HEK293 (cell line): Measurements from ENCODE around the gene ARPC4.
A peak's percentile ranks its signal among the peaks of the same experiment; 100 is the strongest.
"Not testable (repeated sequence)": the region's sequence is repeated elsewhere in the genome, so short reads cannot be mapped to it uniquely, and the experiment has no call there.

ENCODE experiments used
- CTCF ChIA-PET: fragments of 350-600 bp; formaldehyde crosslinking; extraction: SDS; loops from one replicate; lab custom pipeline; 2021; ENCODE audit warnings: antibody characterized with exemption; lab: Yijun Ruan, JAX
- POLR2A ChIA-PET: fragments of 300-600 bp; formaldehyde crosslinking; extraction: SDS; loops from one replicate; lab custom pipeline; 2020; ENCODE audit warnings: antibody characterized with exemption, inconsistent platforms; lab: Yijun Ruan, JAX
- H3K27ac ChIP-seq: fragments of 200-500 bp; sonication (Bioruptor generic); 2 replicates; pipeline ENCODE4 v1.5.1; 2014; ENCODE audit warnings: low read depth, low read length, control low read depth, inconsistent platforms; ENCODE audit errors: extremely low read depth
- H3K36me3 ChIP-seq, 2 experiments: fragments of 200-500 bp in 1 of 2; sonication (Bioruptor generic) in 1 of 2; 1 replicate in 1 of 2; 2 replicates in 1 of 2; pipeline ENCODE4 v1.5.1; 2014 to 2017; ENCODE audit warnings: inconsistent platforms in 2 of 2, low read length in 2 of 2; ENCODE audit not compliant: control insufficient read depth in 2 of 2, insufficient read depth in 1 of 2
- H3K4me1 ChIP-seq: fragments of 200-500 bp; sonication (Bioruptor generic); 2 replicates; pipeline ENCODE4 v1.5.1; 2014; ENCODE audit warnings: mild to moderate bottlenecking, low read length, inconsistent platforms; ENCODE audit not compliant: control insufficient read depth, insufficient read depth
- H3K4me3 ChIP-seq: 2 replicates; pipeline ENCODE4 v1.5.1; 2011; ENCODE audit warnings: low read depth, mild to moderate bottlenecking, control low read depth, low read length, moderate library complexity
- H3K9me3 ChIP-seq: fragments of 200-500 bp; sonication (Bioruptor generic); 2 replicates; pipeline ENCODE4 v1.5.1; 2014; ENCODE audit warnings: low read depth, low read length, inconsistent platforms; ENCODE audit not compliant: control insufficient read depth, insufficient read depth
- CTCF ChIP-seq: fragments of 450-650 bp; formaldehyde crosslinking; IDR thresholded peaks from 2 replicates; pipeline ENCODE4 v1.5.1; 2016; ENCODE audit warnings: missing biosample characterization, missing genetic modification characterization
- INSM2 ChIP-seq: fragments of 450-650 bp; formaldehyde crosslinking; IDR thresholded peaks from 2 replicates; pipeline ENCODE4 v1.5.1; 2016; ENCODE audit warnings: missing biosample characterization, missing genetic modification characterization
- KLF1 ChIP-seq: fragments of 450-650 bp; formaldehyde crosslinking; IDR thresholded peaks from 2 replicates; pipeline ENCODE4 v1.5.1; 2016; ENCODE audit warnings: missing biosample characterization, missing genetic modification characterization
- KLF17 ChIP-seq: fragments of 450-650 bp; formaldehyde crosslinking; IDR thresholded peaks from 2 replicates; pipeline ENCODE4 v1.5.1; 2016; ENCODE audit warnings: missing biosample characterization, missing genetic modification characterization
- PRDM10 ChIP-seq: fragments of 450-650 bp; formaldehyde crosslinking; IDR thresholded peaks from 2 replicates; pipeline ENCODE4 v1.5.1; 2016; ENCODE audit warnings: missing biosample characterization, missing genetic modification characterization
- SCRT2 ChIP-seq: fragments of 450-650 bp; formaldehyde crosslinking; IDR thresholded peaks from 2 replicates; pipeline ENCODE4 v1.5.1; 2016; ENCODE audit warnings: missing biosample characterization, missing genetic modification characterization
- WT1 ChIP-seq: fragments of 450-650 bp; formaldehyde crosslinking; IDR thresholded peaks from 2 replicates; pipeline ENCODE4 v1.5.1; 2016; ENCODE audit warnings: missing biosample characterization, missing genetic modification characterization
- ZBTB7A ChIP-seq: fragments of 450-650 bp; formaldehyde crosslinking; IDR thresholded peaks from 2 replicates; pipeline ENCODE4 v1.5.1; 2016; ENCODE audit warnings: low read depth, missing biosample characterization, missing genetic modification characterization
- ZFHX2 ChIP-seq: fragments of 450-650 bp; formaldehyde crosslinking; conservative IDR thresholded peaks from 2 replicates; pipeline ENCODE4 v1.5.1; 2016; ENCODE audit warnings: missing biosample characterization, missing genetic modification characterization
- ZNF10 ChIP-seq: fragments of 450-650 bp; formaldehyde crosslinking; IDR thresholded peaks from 2 replicates; pipeline ENCODE4 v1.5.1; 2017; ENCODE audit warnings: missing biosample characterization, missing genetic modification characterization
- ZNF132 ChIP-seq: fragments of 450-650 bp; formaldehyde crosslinking; IDR thresholded peaks from 2 replicates; pipeline ENCODE4 v1.5.1; 2017; ENCODE audit warnings: missing biosample characterization, missing genetic modification characterization, borderline replicate concordance
- ZNF18 ChIP-seq: fragments of 450-650 bp; formaldehyde crosslinking; IDR thresholded peaks from 2 replicates; pipeline ENCODE4 v1.5.1; 2016; ENCODE audit warnings: missing biosample characterization, missing genetic modification characterization
- ZNF473 ChIP-seq: fragments of 450-650 bp; formaldehyde crosslinking; IDR thresholded peaks from 2 replicates; pipeline ENCODE4 v1.5.1; 2017; ENCODE audit warnings: missing biosample characterization, missing genetic modification characterization
- ZNF548 ChIP-seq: fragments of 450-650 bp; formaldehyde crosslinking; IDR thresholded peaks from 2 replicates; pipeline ENCODE4 v1.5.1; 2016; ENCODE audit warnings: missing biosample characterization, missing genetic modification characterization

ARPC4 gene

GRCh38 chr3:9852528-9852927 is 59.6 kb downstream of the ARPC4 start:
- no peak for TF ChIP-seq ZNF473 (tag by site-specific recombination)
- no peak for TF ChIP-seq ZBTB7A
- TF ChIP-seq ZNF10 (tag by site-specific recombination) = no peak
- no peak for TF ChIP-seq ZNF548 (tag by site-specific recombination)
- TF ChIP-seq ZFHX2 (tag by site-specific recombination) = no peak
- TF ChIP-seq ZNF132 (tag by site-specific recombination) = no peak
- no peak for TF ChIP-seq ZNF18 (tag by site-specific recombination)
- no peak for TF ChIP-seq CTCF (tag by site-specific recombination)
- Histone ChIP-seq H3K36me3 (no peaks in the 10 kb centered on the region), H3K4me1 (no peaks in the 10 kb centered on the region), H3K9me3 (no peaks in the 10 kb centered on the region), H3K27ac (no peak overlapping the region), H3K4me3 (no peak overlapping the region)
- CTCF ChIA-PET = no interaction called here
- POLR2A ChIA-PET = no interaction called here

- TF ChIP-seq WT1 (tag by site-specific recombination) (peak; percentile 80), SCRT2 (tag by site-specific recombination) (0 out of 2 replicates have a peak, but pooled peaks have one; percentile 13), KLF17 (tag by site-specific recombination) (0 out of 2 replicates have a peak, but pooled peaks have one; percentile 49), KLF1 (tag by site-specific recombination) (0 out of 2 replicates have a peak, but pooled peaks have one; percentile 24)
- CTCF ChIA-PET = interaction anchor here (0.7 to 1.2 kb wide), 2 partner anchors 59 to 92 kb away, joined by 3 to 4 read pairs; no protein-coding TSS in a partner anchor
- POLR2A ChIA-PET, H3K4me3 ChIP-seq, H3K9me3 ChIP-seq, H3K4me1 ChIP-seq, H3K36me3 ChIP-seq, H3K27ac ChIP-seq: not testable (repeated sequence)
Observed at GRCh38 chr3:9854291-9854940, 61.5 kb downstream of the ARPC4 start.

GRCh38 chr3:9855594-9855993 is 62.7 kb downstream of the ARPC4 start:
- no peak overlapping the region for H3K4me3 ChIP-seq
- ChIA-PET POLR2A (no interaction called here), CTCF (no interaction called here)
- H3K9me3 ChIP-seq = no peaks in the 10 kb centered on the region
- H3K27ac ChIP-seq = no peak overlapping the region
- no peaks in the 10 kb centered on the region for H3K4me1 ChIP-seq
- TF ChIP-seq PRDM10 (peak; percentile 55), INSM2 (tag by site-specific recombination) (no peak)
- TF ChIP-seq, all 188 proteins: peak for 1
- no peaks in the 10 kb centered on the region for H3K36me3 ChIP-seq
